MCF 10A (cell line): Measurements from ENCODE around the gene FEZ2. TPM values are rescaled to one million over a fixed set of nuclear protein-coding genes. Genes with fewer than 3 reads are reported as not detected.

Experiments used
- BruUV-seq: library from RNA; stranded (reverse); fragments of 400-500 nt; replicated peaks from 2 replicates; lab custom pipeline; 2021; lab: Mats Ljungman, UMichigan
- CTCF ChIA-PET: fragments of 300-600 bp; sonication (Branson Sonifier 250); formaldehyde crosslinking; extraction: SDS; loops from one replicate; lab custom pipeline; 2021; ENCODE audit warnings: antibody characterized with exemption, inconsistent platforms; lab: Yijun Ruan, JAX
- POLR2A ChIA-PET: fragments of 300-600, 350-650 bp; sonication (Branson Sonifier 250); formaldehyde crosslinking; extraction: SDS; loops from one replicate; lab custom pipeline; 2020; ENCODE audit warnings: antibody characterized with exemption, inconsistent platforms; lab: Yijun Ruan, JAX
- DNase-seq: peaks from one replicate; pipeline ENCODE4 v3.0.0-alpha.2; 2018; ENCODE audit not compliant: unreplicated experiment
- H3K27ac Mint-ChIP-seq: one replicate; pipeline ENCODE4 v1.8.0; 2022; ENCODE audit warnings: mild to moderate bottlenecking, low read depth, mixed read lengths; ENCODE audit not compliant: unreplicated experiment
- H3K27me3 Mint-ChIP-seq: one replicate; pipeline ENCODE4 v1.8.0; 2022; ENCODE audit warnings: mixed read lengths; ENCODE audit not compliant: insufficient read depth, unreplicated experiment
- H3K36me3 Mint-ChIP-seq: one replicate; pipeline ENCODE4 v1.8.0; 2022; ENCODE audit warnings: mild to moderate bottlenecking, moderate library complexity, mixed read lengths; ENCODE audit not compliant: insufficient read depth, unreplicated experiment
- H3K4me1 Mint-ChIP-seq: one replicate; pipeline ENCODE4 v1.8.0; 2022; ENCODE audit warnings: mixed read lengths; ENCODE audit not compliant: insufficient read depth, unreplicated experiment
- H3K4me3 Mint-ChIP-seq: one replicate; pipeline ENCODE4 v1.8.0; 2022; ENCODE audit warnings: mild to moderate bottlenecking, moderate library complexity, mixed read lengths; ENCODE audit not compliant: unreplicated experiment
- H3K9me3 Mint-ChIP-seq: one replicate; pipeline ENCODE4 v1.8.0; 2022; ENCODE audit warnings: mixed read lengths; ENCODE audit not compliant: unreplicated experiment
- CTCF ChIP-seq: fragments of 200-600 bp; IDR thresholded peaks from one replicate; pipeline ENCODE4 v1.8.0; 2022; ENCODE audit warnings: antibody characterized with exemption, mild to moderate bottlenecking; ENCODE audit not compliant: unreplicated experiment
- intact Hi-C: fragments of 100-400 bp; cut with micrococcal nuclease; formaldehyde crosslinking; loops from 2 replicates; pipeline ENCODE4 v1.14.1; 2022
- total RNA-seq: library from RNA; stranded (reverse); gene quantifications from 2 replicates; pipeline ENCODE4 v1.2.3, GENCODE V29; 2022

The FEZ2 gene
- total RNA-seq, 1 experiment from 2014 or later, result 31.9 TPM

GRCh38 chr2:36507408-36507812, 90.6 kb downstream of the FEZ2 start:
- TF ChIP-seq CTCF, result peak; percentile 84
- POLR2A ChIA-PET, result interaction anchor here (1.4 kb wide), 1 partner anchor 47 kb away, joined by 3 read pairs; no protein-coding TSS in a partner anchor
- CTCF ChIA-PET, result interaction anchor here (0.5 to 2.5 kb wide), 23 partner anchors 9 to 1079 kb away, joined by 3 to 19 read pairs (median 4); no protein-coding TSS in a partner anchor
- H3K4me1 Mint-ChIP-seq, result no peaks in the 10 kb centered on the region
- peak; percentile 82 for DNase-seq
- no peaks in the 10 kb centered on the region for H3K27me3 Mint-ChIP-seq
- H3K27ac Mint-ChIP-seq, result peak overlapping the region; percentile 12
- no peak overlapping the region for H3K4me3 Mint-ChIP-seq
- no TSS peak for BruUV-seq
- intact Hi-C loops, result loop anchor here (1.0 to 5.0 kb wide), 4 partner anchors 50 to 157 kb away; no protein-coding TSS in a partner anchor
- peaks cover 91% of the 10 kb centered on the region for H3K36me3 Mint-ChIP-seq
- H3K9me3 Mint-ChIP-seq, result no peaks in the 10 kb centered on the region

Other genes starting within 250 kb of the FEZ2 start
- 119 and 185 TPM in 2 replicates for gene CRIM1, start 242.4 kb downstream of the FEZ2 start, total RNA-seq
- gene VIT, start 98.5 kb upstream of the FEZ2 start, total RNA-seq, result not detected in 2 replicates